GM12892 (cell line): Measurements from ENCODE around the gene ABHD4.
A peak's percentile ranks its signal among the peaks of the same experiment; 100 is the strongest.

ENCODE experiments used
- POLR2A ChIP-seq: IDR thresholded peaks from 2 replicates; pipeline ENCODE4 v1.6.1; 2011; ENCODE audit warnings: low read depth, low read length, control low read depth
- POLR2AphosphoS5 ChIP-seq: IDR thresholded peaks from 2 replicates; pipeline ENCODE4 v1.6.1; 2011; ENCODE audit warnings: low read depth, low read length, control low read depth
- TAF1 ChIP-seq: IDR thresholded peaks from 2 replicates; pipeline ENCODE4 v1.6.1; 2011; ENCODE audit warnings: low read depth, mild to moderate bottlenecking, control low read depth, low read length, borderline replicate concordance

DNA sequence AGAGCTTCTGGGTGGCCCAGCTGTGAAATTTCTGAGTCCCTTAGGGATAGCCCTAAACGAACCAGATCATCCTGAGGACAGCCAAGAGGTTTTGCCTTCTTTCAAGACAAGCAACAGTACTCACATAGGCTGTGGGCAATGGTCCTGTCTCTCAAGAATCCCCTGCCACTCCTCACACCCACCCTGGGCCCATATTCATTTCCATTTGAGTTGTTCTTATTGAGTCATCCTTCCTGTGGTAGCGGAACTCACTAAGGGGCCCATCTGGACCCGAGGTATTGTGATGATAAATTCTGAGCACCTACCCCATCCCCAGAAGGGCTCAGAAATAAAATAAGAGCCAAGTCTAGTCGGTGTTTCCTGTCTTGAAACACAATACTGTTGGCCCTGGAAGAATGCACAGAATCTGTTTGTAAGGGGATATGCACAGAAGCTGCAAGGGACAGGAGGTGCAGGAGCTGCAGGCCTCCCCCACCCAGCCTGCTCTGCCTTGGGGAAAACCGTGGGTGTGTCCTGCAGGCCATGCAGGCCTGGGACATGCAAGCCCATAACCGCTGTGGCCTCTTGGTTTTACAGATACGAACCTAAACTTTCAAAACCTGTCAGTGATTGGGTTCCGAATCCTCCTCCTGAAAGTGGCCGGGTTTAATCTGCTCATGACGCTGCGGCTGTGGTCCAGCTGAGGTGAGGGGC, 48.0 kb upstream of the ABHD4 start:
- peak; percentile 63 for TF ChIP-seq POLR2A
- TF ChIP-seq TAF1 = no peak
- TF ChIP-seq POLR2AphosphoS5 = peak; percentile 50; the same call in 1 of the 2 replicates
